Calu3 (cell line): ENCODE data around the gene NIPBL. TPM values are rescaled to one million over a fixed set of nuclear protein-coding genes. Genes with fewer than 3 reads are reported as not detected.
A peak's percentile ranks its signal among the peaks of the same experiment; 100 is the strongest.

ENCODE experiments used
- BruUV-seq: library from RNA; stranded (reverse); fragments of 400-500 nt; replicated peaks from 2 replicates; lab custom pipeline; 2021; lab: Mats Ljungman, UMichigan
- CTCF ChIA-PET: fragments of 300-600 bp; sonication (Branson Sonifier 250); formaldehyde crosslinking; loops from one replicate; lab custom pipeline; 2022; ENCODE audit warnings: antibody characterized with exemption; lab: Charles Lee
- DNase-seq: peaks from one replicate; pipeline ENCODE4 v3.0.0; 2022
- H3K27ac Mint-ChIP-seq: one replicate; pipeline ENCODE4 v1.8.0; 2022; ENCODE audit warnings: mixed read lengths; ENCODE audit not compliant: unreplicated experiment
- H3K27me3 Mint-ChIP-seq: one replicate; pipeline ENCODE4 v1.8.0; 2022; ENCODE audit warnings: mixed read lengths; ENCODE audit not compliant: unreplicated experiment
- H3K36me3 Mint-ChIP-seq: one replicate; pipeline ENCODE4 v1.8.0; 2022; ENCODE audit warnings: mild to moderate bottlenecking, moderate library complexity, mixed read lengths; ENCODE audit not compliant: insufficient read depth, unreplicated experiment
- H3K4me1 Mint-ChIP-seq: one replicate; pipeline ENCODE4 v1.8.0; 2022; ENCODE audit warnings: mild to moderate bottlenecking, low read depth, mixed read lengths; ENCODE audit not compliant: unreplicated experiment
- H3K4me3 Mint-ChIP-seq: one replicate; pipeline ENCODE4 v1.8.0; 2022; ENCODE audit warnings: mild to moderate bottlenecking, low read depth, moderate library complexity, mixed read lengths; ENCODE audit not compliant: unreplicated experiment
- H3K9me3 Mint-ChIP-seq: one replicate; pipeline ENCODE4 v1.8.0; 2022; ENCODE audit warnings: low read depth, mixed read lengths; ENCODE audit not compliant: unreplicated experiment
- CTCF ChIP-seq: fragments of 200-600 bp; IDR thresholded peaks from one replicate; pipeline ENCODE4 v1.8.0; 2022; ENCODE audit warnings: antibody characterized with exemption; ENCODE audit not compliant: unreplicated experiment
- intact Hi-C: fragments of 100-400 bp; cut with micrococcal nuclease; formaldehyde crosslinking; loops from one replicate; pipeline ENCODE4 v1.10.0; 2022; ENCODE audit not compliant: unreplicated experiment
- total RNA-seq: library from RNA; stranded (reverse); gene quantifications from 2 replicates; pipeline ENCODE4 v1.2.3, GENCODE V29; 2022

The NIPBL gene
- total RNA-seq, 1 experiment from 2014 or later, result 53.2 TPM

- H3K27ac Mint-ChIP-seq, result no peak overlapping the region
These were observed 105.6 kb downstream of the NIPBL start for GRCh38 chr5:36982146-36982545.

GRCh38 chr5:36985387-36985786 lies 108.8 kb downstream of the NIPBL start:
- Mint-ChIP-seq H3K4me1 (no peaks in the 10 kb centered on the region), H3K9me3 (no peaks in the 10 kb centered on the region), H3K4me3 (no peak overlapping the region), H3K27me3 (no peaks in the 10 kb centered on the region), H3K27ac (no peak overlapping the region), H3K36me3 (peaks cover 5% of the 10 kb centered on the region)
- BruUV-seq, result TSS peak; percentile 72
- no peak for DNase-seq
- intact Hi-C loops, result no loop called here
- no peak for TF ChIP-seq CTCF
- CTCF ChIA-PET, result no interaction called here

More at GRCh38 chr5:36982146-36982545, 105.6 kb downstream of the NIPBL start:
- DNase-seq, result no peak
- peaks cover 5% of the 10 kb centered on the region for H3K36me3 Mint-ChIP-seq
- no TSS peak for BruUV-seq
- no peaks in the 10 kb centered on the region for H3K4me1 Mint-ChIP-seq
- no peak for TF ChIP-seq CTCF
- H3K4me3 Mint-ChIP-seq, result no peak overlapping the region
- H3K27me3 Mint-ChIP-seq, result no peaks in the 10 kb centered on the region
- CTCF ChIA-PET, result no interaction called here
- peaks cover 5% of the 10 kb centered on the region for H3K9me3 Mint-ChIP-seq
- intact Hi-C loops, result no loop called here

DNA sequence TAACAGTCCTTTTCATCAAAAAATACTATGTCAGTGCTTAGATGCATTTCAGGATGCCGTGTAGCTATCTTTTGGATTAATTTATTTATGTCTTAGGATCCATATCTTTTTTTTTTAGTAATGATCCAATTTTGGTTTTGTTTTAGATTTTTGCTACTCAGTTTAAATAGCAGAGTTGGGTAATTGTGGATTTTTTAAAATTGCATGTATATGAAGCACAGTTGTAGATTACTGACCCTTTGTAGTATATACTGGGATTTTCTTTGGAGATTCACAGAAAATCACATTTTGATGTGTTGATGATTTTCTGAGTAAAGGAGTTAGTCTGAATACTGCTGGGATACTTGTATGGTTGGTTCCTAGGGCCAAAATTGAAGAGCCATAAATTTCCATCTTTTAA lies 111.8 kb downstream of the NIPBL start:
- Mint-ChIP-seq H3K4me3 (no peak overlapping the region), H3K9me3 (no peaks in the 10 kb centered on the region), H3K27me3 (no peaks in the 10 kb centered on the region), H3K36me3 (peaks cover 5% of the 10 kb centered on the region), H3K27ac (no peak overlapping the region), H3K4me1 (no peaks in the 10 kb centered on the region)
- intact Hi-C loops, result no loop called here
- BruUV-seq, result no TSS peak
- CTCF ChIA-PET, result no interaction called here
- no peak for DNase-seq
- TF ChIP-seq CTCF, result no peak

DNA sequence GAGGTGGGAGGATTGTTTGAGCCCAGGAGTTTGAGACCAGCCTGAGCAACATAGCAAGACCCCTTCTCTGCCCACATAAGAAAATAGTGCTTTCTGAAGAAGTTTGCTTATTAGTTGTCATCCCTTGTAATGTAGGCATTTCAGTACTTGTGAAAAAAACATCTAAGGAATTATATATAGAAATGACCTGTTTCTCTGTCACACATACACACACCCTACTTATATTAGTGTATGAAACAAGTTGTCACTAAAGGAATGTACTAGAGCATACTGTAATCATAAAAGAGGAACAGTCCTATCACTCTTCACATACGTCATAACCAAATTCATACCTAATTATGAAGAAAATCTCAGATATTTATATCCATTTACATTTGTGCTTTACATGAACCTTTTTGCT lies 122.0 kb downstream of the NIPBL start:
- no TSS peak for BruUV-seq
- no peak for DNase-seq
- H3K27me3 Mint-ChIP-seq, result no peaks in the 10 kb centered on the region
- no peaks in the 10 kb centered on the region for H3K9me3 Mint-ChIP-seq
- H3K4me1 Mint-ChIP-seq, result no peaks in the 10 kb centered on the region
- CTCF ChIA-PET, result no interaction called here
- peaks cover 10% of the 10 kb centered on the region for H3K36me3 Mint-ChIP-seq
- intact Hi-C loops, result no loop called here
- no peak overlapping the region for H3K4me3 Mint-ChIP-seq
- TF ChIP-seq CTCF, result no peak
- H3K27ac Mint-ChIP-seq, result no peak overlapping the region
